Measurements from ENCODE around the gene TOX2.

Gene TOX2

GRCh38 chr20:43953919-43954592 lies 39.4 kb downstream of the TOX2 start:
- in situ Hi-C loops (cut with HindIII; ENCODE audit: low sequenced_read_pairs) = no loop called here
- no peak for TF ChIP-seq CTCF (IDR thresholded peaks at IDR 0.05; ENCODE audit: low read depth, low read length, missing control alignments)
- no peak for DNase-seq (ENCODE audit: low read depth)
- no peak overlapping the region for H3K4me3 ChIP-seq (ENCODE audit: low read depth, low read length)

DNA sequence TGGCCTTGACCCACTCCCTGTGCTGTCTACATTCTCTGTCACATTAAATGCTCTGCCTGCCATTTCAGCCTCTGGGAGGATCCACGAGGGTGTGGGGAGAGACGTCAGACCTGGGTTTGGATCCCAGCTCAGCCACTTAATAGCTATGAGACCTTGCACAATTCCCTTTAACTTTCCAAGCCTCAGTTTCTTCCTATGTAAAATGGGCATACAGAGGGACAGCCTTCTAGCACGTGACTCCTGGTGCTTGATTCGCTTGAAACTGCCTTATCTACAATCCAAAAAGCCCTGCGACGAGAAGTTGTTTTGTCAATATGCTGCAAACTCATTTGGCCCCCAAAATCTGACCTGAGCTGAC lies 40.0 kb downstream of the TOX2 start:
- no peak overlapping the region for H3K4me3 ChIP-seq (ENCODE audit: low read depth, low read length)
- in situ Hi-C loops (cut with HindIII; ENCODE audit: low sequenced_read_pairs) = no loop called here
- no peak for TF ChIP-seq CTCF (IDR thresholded peaks at IDR 0.05; ENCODE audit: low read depth, low read length, missing control alignments)
- DNase-seq (ENCODE audit: low read depth) = no peak

GRCh38 chr20:43955062-43955749 lies 40.6 kb downstream of the TOX2 start:
- DNase-seq (ENCODE audit: low read depth) = peak; percentile 79
- TF ChIP-seq CTCF (IDR thresholded peaks at IDR 0.05; ENCODE audit: low read depth, low read length, missing control alignments) = no peak
- H3K4me3 ChIP-seq (ENCODE audit: low read depth, low read length) = no peak overlapping the region
- in situ Hi-C loops (cut with HindIII; ENCODE audit: low sequenced_read_pairs) = no loop called here

GRCh38 chr20:43955750-43956191 lies 41.1 kb downstream of the TOX2 start:
- no peak overlapping the region for H3K4me3 ChIP-seq (ENCODE audit: low read depth, low read length)
- DNase-seq (ENCODE audit: low read depth) = no peak
- no peak for TF ChIP-seq CTCF (IDR thresholded peaks at IDR 0.05; ENCODE audit: low read depth, low read length, missing control alignments)
- in situ Hi-C loops (cut with HindIII; ENCODE audit: low sequenced_read_pairs) = no loop called here

DNA sequence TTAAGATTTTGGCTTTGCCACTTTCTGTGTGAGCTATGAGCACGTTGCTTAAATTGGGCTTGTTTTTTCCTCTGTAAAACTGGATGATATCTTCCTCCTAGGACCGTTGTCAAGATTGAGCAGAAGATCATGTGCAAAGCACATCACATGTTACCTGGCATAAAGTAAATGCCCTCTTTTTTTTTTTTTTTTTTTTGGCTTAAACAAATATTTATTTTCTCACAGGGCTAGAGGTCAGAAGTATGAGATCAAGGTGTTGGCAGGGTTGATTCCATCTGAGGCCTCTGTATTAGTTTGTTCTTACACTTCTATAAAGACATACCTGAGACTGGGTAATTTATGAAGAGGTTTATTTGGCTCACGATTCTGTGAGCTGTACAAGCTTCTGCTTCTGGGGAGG lies 42.7 kb downstream of the TOX2 start:
- DNase-seq (ENCODE audit: low read depth) = no peak
- in situ Hi-C loops (cut with HindIII; ENCODE audit: low sequenced_read_pairs) = no loop called here
- H3K4me3 ChIP-seq (ENCODE audit: low read depth, low read length) = no peak overlapping the region
- no peak for TF ChIP-seq CTCF (IDR thresholded peaks at IDR 0.05; ENCODE audit: low read depth, low read length, missing control alignments)

DNA sequence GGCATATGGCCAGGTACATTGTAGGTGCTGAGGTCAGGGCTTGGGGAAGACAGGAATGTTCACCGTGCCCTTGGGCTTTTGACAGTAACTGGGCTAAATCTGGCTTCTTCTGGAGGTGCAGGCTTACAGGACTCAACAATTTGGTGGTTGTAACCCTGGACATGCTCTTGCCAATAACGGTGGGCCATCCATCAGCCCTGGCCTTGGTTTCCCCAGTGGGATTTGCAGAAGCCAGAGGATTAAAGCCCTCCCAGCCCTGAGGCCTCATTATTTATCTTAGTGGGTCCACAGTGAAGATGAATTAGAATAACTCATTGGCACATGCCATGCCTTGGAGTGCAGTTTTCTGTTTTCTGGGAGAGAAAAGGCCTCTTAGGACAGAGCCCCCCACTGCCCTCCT lies 44.0 kb downstream of the TOX2 start:
- no peak overlapping the region for H3K4me3 ChIP-seq (ENCODE audit: low read depth, low read length)
- in situ Hi-C loops (cut with HindIII; ENCODE audit: low sequenced_read_pairs) = no loop called here
- TF ChIP-seq CTCF (IDR thresholded peaks at IDR 0.05; ENCODE audit: low read depth, low read length, missing control alignments) = no peak
- no peak for DNase-seq (ENCODE audit: low read depth)

Measured in astrocyte of the cerebellum (primary cell).